Lower lobe of right lung (tissue), 2 donors: Measurements from ENCODE around the gene CLDN8. TPM values are rescaled to one million over a fixed set of nuclear protein-coding genes. Genes with fewer than 3 reads are reported as not detected.

Source experiments
- ATAC-seq, 2 donors: fragments of 200-7000 bp; cut with Tn5 transposase; one replicate each; pipeline ENCODE4 v1.9.1; 2020 to 2022; ENCODE audit warnings: mild to moderate bottlenecking in 2 of 2, moderate library complexity in 2 of 2
- DNase-seq: peaks from one replicate; pipeline ENCODE4 v3.0.0-alpha.2; 2020
- H3K27ac ChIP-seq: fragments of 200-600 bp; one replicate; pipeline ENCODE4 v1.8.0; 2022
- H3K27me3 ChIP-seq: fragments of 200-600 bp; one replicate; pipeline ENCODE4 v1.8.0; 2022; ENCODE audit warnings: low read depth
- H3K36me3 ChIP-seq: fragments of 200-600 bp; one replicate; pipeline ENCODE4 v1.8.0; 2022; ENCODE audit warnings: mild to moderate bottlenecking
- H3K4me1 ChIP-seq: fragments of 200-600 bp; one replicate; pipeline ENCODE4 v1.8.0; 2022
- H3K4me3 ChIP-seq: fragments of 200-600 bp; one replicate; pipeline ENCODE4 v1.8.0; 2022; ENCODE audit warnings: mild to moderate bottlenecking
- H3K9me3 ChIP-seq: fragments of 200-600 bp; one replicate; pipeline ENCODE4 v1.8.0; 2022
- intact Hi-C: fragments of 100-400 bp; cut with DNase I; formaldehyde crosslinking; loops from one replicate; pipeline ENCODE4 v1.11.0; 2022
- total RNA-seq: library from RNA; stranded (reverse); fragmentation: NEBNext Ultra II Directional; extraction: Animal tissue kit (Norgen Biotek cat#: 25700); gene quantifications from one replicate; pipeline ENCODE4 v1.2.1, GENCODE V29; 2021
- TF ChIP-seq, protein P1 (sequence below): fragments of 200-600 bp; IDR thresholded peaks from one replicate; pipeline ENCODE4 v1.8.0; 2022; ENCODE audit warnings: antibody characterized with exemption, mild to moderate bottlenecking
- donor health status: DM: no; HTN: yes; CAD: no; lungs with severe emphysema.

The CLDN8 gene
- total RNA-seq, 1 donor from 2014 or later, result 2.9 TPM

- Histone ChIP-seq H3K4me1 (no peaks in the 10 kb centered on the region), H3K27ac (no peak overlapping the region), H3K36me3 (no peaks in the 10 kb centered on the region), H3K27me3 (no peaks in the 10 kb centered on the region), H3K9me3 (no peaks in the 10 kb centered on the region), H3K4me3 (no peak overlapping the region)
- ATAC-seq (no peak), DNase-seq (no peak)
- intact Hi-C loops, result no loop called here
- TF ChIP-seq, protein P1, sequence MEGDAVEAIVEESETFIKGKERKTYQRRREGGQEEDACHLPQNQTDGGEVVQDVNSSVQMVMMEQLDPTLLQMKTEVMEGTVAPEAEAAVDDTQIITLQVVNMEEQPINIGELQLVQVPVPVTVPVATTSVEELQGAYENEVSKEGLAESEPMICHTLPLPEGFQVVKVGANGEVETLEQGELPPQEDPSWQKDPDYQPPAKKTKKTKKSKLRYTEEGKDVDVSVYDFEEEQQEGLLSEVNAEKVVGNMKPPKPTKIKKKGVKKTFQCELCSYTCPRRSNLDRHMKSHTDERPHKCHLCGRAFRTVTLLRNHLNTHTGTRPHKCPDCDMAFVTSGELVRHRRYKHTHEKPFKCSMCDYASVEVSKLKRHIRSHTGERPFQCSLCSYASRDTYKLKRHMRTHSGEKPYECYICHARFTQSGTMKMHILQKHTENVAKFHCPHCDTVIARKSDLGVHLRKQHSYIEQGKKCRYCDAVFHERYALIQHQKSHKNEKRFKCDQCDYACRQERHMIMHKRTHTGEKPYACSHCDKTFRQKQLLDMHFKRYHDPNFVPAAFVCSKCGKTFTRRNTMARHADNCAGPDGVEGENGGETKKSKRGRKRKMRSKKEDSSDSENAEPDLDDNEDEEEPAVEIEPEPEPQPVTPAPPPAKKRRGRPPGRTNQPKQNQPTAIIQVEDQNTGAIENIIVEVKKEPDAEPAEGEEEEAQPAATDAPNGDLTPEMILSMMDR, result no peak
Measured at GRCh38 chr21:30238168-30238567, 22.3 kb upstream of the CLDN8 start.

GRCh38 chr21:30234643-30235042, 18.7 kb upstream of the CLDN8 start:
- intact Hi-C loops, result no loop called here
- TF ChIP-seq, protein P1, result no peak
- Histone ChIP-seq H3K27me3 (no peaks in the 10 kb centered on the region), H3K9me3 (no peaks in the 10 kb centered on the region), H3K4me3 (no peak overlapping the region), H3K36me3 (no peaks in the 10 kb centered on the region), H3K4me1 (no peaks in the 10 kb centered on the region), H3K27ac (no peak overlapping the region)
- no peak for ATAC-seq
- DNase-seq, result no peak

DNA sequence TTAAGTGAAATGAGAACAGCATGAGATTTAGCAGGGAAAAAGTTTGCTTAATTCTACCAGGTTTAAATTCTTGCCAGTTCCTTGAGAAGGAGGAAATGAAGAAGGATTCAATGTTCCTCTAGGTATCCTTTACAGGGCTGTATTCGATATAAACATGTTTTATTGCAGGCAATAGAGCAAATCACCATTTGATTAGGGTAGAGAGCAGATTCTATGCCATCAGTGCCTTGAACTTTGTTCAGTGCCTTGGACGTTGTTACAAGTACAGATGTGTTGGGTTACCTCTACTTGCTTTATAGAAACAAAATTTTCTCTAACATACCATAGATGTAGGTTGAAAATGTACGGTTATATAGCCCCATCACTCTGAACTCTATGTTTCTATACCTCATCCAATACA, 18.2 kb upstream of the CLDN8 start:
- ATAC-seq (no peak), DNase-seq (no peak)
- intact Hi-C loops, result no loop called here
- TF ChIP-seq, protein P1, result no peak
- H3K27ac ChIP-seq, result no peak overlapping the region
- no peaks in the 10 kb centered on the region for H3K27me3 ChIP-seq
- no peaks in the 10 kb centered on the region for H3K9me3 ChIP-seq
- no peaks in the 10 kb centered on the region for H3K36me3 ChIP-seq
- H3K4me3 ChIP-seq, result no peak overlapping the region
- no peaks in the 10 kb centered on the region for H3K4me1 ChIP-seq

DNA sequence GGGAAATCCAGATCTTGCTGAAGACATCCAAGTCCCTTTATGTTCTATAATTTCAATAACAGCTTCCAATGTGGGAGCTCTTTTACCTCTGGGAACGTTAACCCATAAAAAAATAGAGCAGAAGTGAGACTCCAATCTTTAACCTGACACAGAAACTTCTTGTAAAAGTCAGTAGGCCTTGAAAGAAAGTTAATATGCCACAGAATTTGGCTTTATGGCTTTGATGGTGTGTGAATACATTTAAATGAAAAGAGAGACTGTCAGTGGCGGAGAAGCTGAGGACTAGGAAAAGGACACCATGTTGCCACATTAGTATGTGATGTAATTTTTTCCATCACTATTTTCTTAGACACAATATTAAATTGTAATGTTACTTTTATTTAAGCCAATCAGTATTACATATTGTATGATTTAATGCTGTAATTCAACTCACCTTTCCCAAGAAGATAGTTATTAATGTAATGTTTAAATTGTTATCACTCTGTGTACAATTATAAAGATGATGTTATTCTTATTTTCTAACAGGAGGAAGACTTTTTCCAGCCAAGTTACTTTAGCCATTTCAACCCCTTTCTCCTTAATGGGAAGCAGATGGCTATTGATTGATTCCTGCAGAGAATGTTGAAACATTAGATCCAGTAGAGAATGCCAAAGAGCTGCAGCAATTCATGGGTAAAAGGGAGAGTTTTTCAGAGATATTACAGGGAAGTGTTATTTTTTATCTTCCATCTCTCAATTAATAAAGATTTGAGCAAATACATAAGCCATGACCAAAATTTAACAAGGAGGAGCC, 17.5 kb upstream of the CLDN8 start:
- ATAC-seq (no peak), DNase-seq (no peak)
- intact Hi-C loops, result no loop called here
- TF ChIP-seq, protein P1, result no peak
- Histone ChIP-seq H3K9me3 (no peaks in the 10 kb centered on the region), H3K4me3 (no peak overlapping the region), H3K36me3 (no peaks in the 10 kb centered on the region), H3K4me1 (no peaks in the 10 kb centered on the region), H3K27ac (no peak overlapping the region), H3K27me3 (no peaks in the 10 kb centered on the region)

DNA sequence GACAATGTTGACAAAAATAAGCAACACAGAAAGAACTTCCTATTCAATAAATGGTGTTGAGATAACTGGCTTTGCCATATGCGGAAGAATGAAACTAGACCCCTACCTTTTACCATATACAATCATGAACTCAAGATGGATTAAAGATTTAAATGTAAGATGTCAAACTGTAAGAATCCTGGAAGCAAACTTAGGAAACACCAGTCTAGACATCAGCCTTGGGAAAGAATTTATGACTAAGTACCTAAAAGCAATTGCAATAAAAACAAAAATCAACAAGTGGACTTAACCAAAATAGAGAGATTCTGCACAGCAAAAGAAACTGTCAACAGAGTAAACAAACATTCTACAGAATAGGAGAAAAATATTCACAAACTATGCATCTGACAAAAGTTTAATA, 16.1 kb upstream of the CLDN8 start:
- Histone ChIP-seq H3K27ac (no peak overlapping the region), H3K4me3 (no peak overlapping the region), H3K27me3 (no peaks in the 10 kb centered on the region), H3K36me3 (no peaks in the 10 kb centered on the region), H3K4me1 (no peaks in the 10 kb centered on the region), H3K9me3 (no peaks in the 10 kb centered on the region)
- TF ChIP-seq, protein P1, result no peak
- ATAC-seq, result no peak
- intact Hi-C loops, result no loop called here
- no peak for DNase-seq
